Gastroesophageal sphincter (tissue), 4 donors: ENCODE data around the gene LIPC. TPM values are rescaled to one million over a fixed set of nuclear protein-coding genes. Genes with fewer than 3 reads are reported as not detected.

Experiments
- ATAC-seq: fragments of 150-250 bp; one replicate; pipeline ENCODE4 v1.9.1; 2016; ENCODE audit warnings: mild to moderate bottlenecking, moderate library complexity
- H3K27ac ChIP-seq, 4 donors: fragments of 200-600 bp; sonication (generic) in 3 of 4; 1 replicate in 3 of 4; 2 replicates in 1 of 4; pipeline ENCODE4 v1.5.1; 2016 to 2019
- H3K27me3 ChIP-seq: fragments of 200-600 bp; sonication (generic); one replicate; pipeline ENCODE4 v1.5.1; 2019
- H3K36me3 ChIP-seq, 2 donors: fragments of 200-600 bp; sonication (generic); one replicate each; pipeline ENCODE4 v1.5.1; 2019; ENCODE audit warnings: control low read depth in 1 of 2
- H3K4me1 ChIP-seq, 3 donors: fragments of 200-600 bp; sonication (generic); 1 replicate in 2 of 3; 2 replicates in 1 of 3; pipeline ENCODE4 v1.5.1; 2016 to 2019; ENCODE audit warnings: control low read depth in 2 of 3
- H3K4me3 ChIP-seq, 2 donors: fragments of 200-600 bp; sonication (generic); one replicate each; pipeline ENCODE4 v1.5.1; 2019; ENCODE audit warnings: mild to moderate bottlenecking in 1 of 2, moderate library complexity in 1 of 2
- H3K9me3 ChIP-seq, 3 donors: fragments of 200-600 bp; sonication (generic); one replicate each; pipeline ENCODE4 v1.5.1; 2017 to 2019; ENCODE audit warnings: control low read depth in 2 of 3
- CTCF ChIP-seq, 4 experiments: fragments of 200-600 bp in 2 of 4; fragments of 450-650 bp in 2 of 4; sonication (generic) in 1 of 4; IDR thresholded peaks; one replicate each; pipeline ENCODE4 v1.5.1; 2017 to 2019; ENCODE audit warnings: antibody characterized with exemption in 4 of 4, mild to moderate bottlenecking in 2 of 4, moderate library complexity in 2 of 4
- EP300 ChIP-seq: sonication (generic); formaldehyde crosslinking; IDR thresholded peaks from one replicate; pipeline ENCODE4 v1.6.1; 2017; ENCODE audit warnings: antibody characterized with exemption, mild to moderate bottlenecking
- POLR2A ChIP-seq, 2 donors: fragments of 450-650 bp; IDR thresholded peaks; one replicate each; pipeline ENCODE4 v1.6.1; 2017; ENCODE audit warnings: antibody characterized with exemption in 2 of 2, mild to moderate bottlenecking in 2 of 2, moderate library complexity in 1 of 2
- POLR2AphosphoS5 ChIP-seq: sonication (generic); formaldehyde crosslinking; IDR thresholded peaks from one replicate; pipeline ENCODE4 v1.6.1; 2017; ENCODE audit warnings: antibody characterized with exemption
- WGBS, 2 donors: methylation state at CpG; one replicate each; pipeline ENCODE4 v1.1.5; 2018; ENCODE audit warnings: low coverage in 1 of 2; 5-methylcytosine and 5-hydroxymethylcytosine counted together
- total RNA-seq, 4 donors: library from RNA; depleted of rRNA; stranded (reverse); fragments of >200 nt; gene quantifications; one replicate each; pipeline ENCODE4 v1.1.0, GENCODE V29; 2016

LIPC gene
- total RNA-seq, 4 donors from 2014 or later: 0.32 to 0.50 TPM; not detected in 2

GRCh38 chr15:58590926-58591325, 159.1 kb downstream of the LIPC start:
- no peaks in the 10 kb centered on the region for H3K9me3 ChIP-seq
- no peak overlapping the region for H3K27ac ChIP-seq
- no peak for TF ChIP-seq POLR2AphosphoS5
- no peak for TF ChIP-seq POLR2A (IDR thresholded peaks at IDR 0.05)
- no peak for TF ChIP-seq EP300
- H3K4me1 ChIP-seq: no peaks in the 10 kb centered on the region
- ATAC-seq: no peak
- 8 to 13% methylated on average over 1 of the region's 1 CpG for WGBS, 2 donors
- no peak overlapping the region for H3K4me3 ChIP-seq
- H3K27me3 ChIP-seq: no peaks in the 10 kb centered on the region
- peaks cover 0 to 14% of the 10 kb centered on the region in 2 donors for H3K36me3 ChIP-seq

- Histone ChIP-seq H3K36me3 (peaks cover 0 to 35% of the 10 kb centered on the region in 2 donors), H3K4me3 (no peak overlapping the region), H3K27me3 (no peaks in the 10 kb centered on the region), H3K4me1 (no peaks in the 10 kb centered on the region), H3K9me3 (no peaks in the 10 kb centered on the region), H3K27ac (no peak overlapping the region)
- TF ChIP-seq POLR2A (IDR thresholded peaks at IDR 0.05) (no peak), CTCF (IDR thresholded peaks at IDR 0.05) (no peak), EP300 (no peak), POLR2AphosphoS5 (no peak)
- 88 to 90% methylated on average over 1 of the region's 1 CpG for WGBS, 2 donors
- no peak for ATAC-seq
These were observed 162.1 kb downstream of the LIPC start for GRCh38 chr15:58593870-58594269.

GRCh38 chr15:58594898-58595297, 163.1 kb downstream of the LIPC start:
- no peaks in the 10 kb centered on the region for H3K9me3 ChIP-seq
- H3K4me1 ChIP-seq: no peaks in the 10 kb centered on the region
- H3K27ac ChIP-seq: no peak overlapping the region
- peaks cover 0 to 39% of the 10 kb centered on the region in 2 donors for H3K36me3 ChIP-seq
- no peak for ATAC-seq
- H3K4me3 ChIP-seq: no peak overlapping the region
- TF ChIP-seq EP300 (no peak), POLR2AphosphoS5 (no peak), CTCF (IDR thresholded peaks at IDR 0.05) (no peak), POLR2A (IDR thresholded peaks at IDR 0.05) (no peak)
- no peaks in the 10 kb centered on the region for H3K27me3 ChIP-seq
- WGBS, 2 donors: 100% methylated on average over 1 of the region's 1 CpG

GRCh38 chr15:58595516-58596263, 163.9 kb downstream of the LIPC start:
- Histone ChIP-seq H3K4me3 (no peak overlapping the region), H3K9me3 (no peaks in the 10 kb centered on the region), H3K27ac (no peak overlapping the region), H3K36me3 (peaks cover 0 to 39% of the 10 kb centered on the region in 2 donors), H3K27me3 (no peaks in the 10 kb centered on the region), H3K4me1 (no peaks in the 10 kb centered on the region)
- WGBS, 2 donors: 89 to 100% methylated on average over 3 of the region's 3 CpGs
- ATAC-seq: no peak
- TF ChIP-seq POLR2A (IDR thresholded peaks at IDR 0.05) (no peak), CTCF (IDR thresholded peaks at IDR 0.05) (no peak), EP300 (no peak), POLR2AphosphoS5 (no peak)

- Histone ChIP-seq H3K27ac (no peak overlapping the region), H3K27me3 (no peaks in the 10 kb centered on the region), H3K4me3 (no peak overlapping the region), H3K9me3 (no peaks in the 10 kb centered on the region), H3K4me1 (no peaks in the 10 kb centered on the region), H3K36me3 (peaks cover 0 to 49% of the 10 kb centered on the region in 2 donors)
- WGBS, 2 donors: 86 to 89% methylated on average over 4 of the region's 4 CpGs
- ATAC-seq: no peak
- TF ChIP-seq POLR2A (IDR thresholded peaks at IDR 0.05) (no peak), POLR2AphosphoS5 (no peak), CTCF (IDR thresholded peaks at IDR 0.05) (no peak), EP300 (no peak)
These were observed 166.4 kb downstream of the LIPC start for GRCh38 chr15:58597943-58598828.
